Skin epidermis (tissue), 12 donors: Measurements from ENCODE around the gene SWT1.

ENCODE experiments used
- H3K27ac ChIP-seq, 21 experiments: fragments of 200-600 bp; sonication (generic) in 11 of 21; one replicate each; pipeline ENCODE4 v1.5.0; 2020; ENCODE audit warnings: mild to moderate bottlenecking in 3 of 21, inconsistent platforms in 2 of 21, moderate library complexity in 2 of 21
- H3K4me3 ChIP-seq, 7 experiments: fragments of 200-600 bp; sonication (generic) in 2 of 7; one replicate each; pipeline ENCODE4 v1.5.0; 2020; ENCODE audit warnings: inconsistent platforms in 2 of 7, mild to moderate bottlenecking in 2 of 7, moderate library complexity in 1 of 7

Gene SWT1

GRCh38 chr1:185156854-185157598 lies at the start of gene SWT1, which contains the start of gene TRMT1L:
TSS of gene SWT1 (plus strand) at chr1:185157167. CDS start at chr1:185160842, 3,675 bp downstream.
TSS of gene TRMT1L (minus strand) at chr1:185156953. CDS start at chr1:185156712, 241 bp downstream.
- H3K27ac ChIP-seq: peak within 1 kb of the TSS; percentile 76 to 99 (median 98)
- H3K4me3 ChIP-seq: peak within 1 kb of the TSS; percentile 53 to 94 (median 82)

GRCh38 chr1:185108321-185108720 lies 48.6 kb upstream of the SWT1 start:
- H3K27ac ChIP-seq: no peak overlapping the region
- H3K4me3 ChIP-seq: no peak overlapping the region

DNA sequence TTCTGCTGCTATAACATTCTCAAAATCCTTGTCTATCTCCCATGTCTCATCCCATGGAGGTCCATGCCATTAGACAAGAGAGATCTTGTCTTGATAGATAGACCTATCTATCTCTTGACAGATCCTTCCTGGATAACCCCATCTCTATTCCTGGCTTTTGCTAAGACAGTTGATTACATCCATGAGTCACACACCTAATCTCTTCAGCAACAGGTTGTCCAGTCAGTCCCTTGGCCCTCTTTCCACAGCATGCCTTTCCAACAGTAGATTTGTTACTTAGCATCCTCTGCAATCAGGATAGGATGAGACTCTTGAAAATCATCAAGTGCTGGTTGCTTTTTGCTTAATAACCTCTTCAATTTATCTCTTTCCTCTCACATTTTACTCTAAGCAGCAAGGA lies 46.8 kb upstream of the SWT1 start:
- H3K4me3 ChIP-seq: no peak overlapping the region
- H3K27ac ChIP-seq: no peak overlapping the region

DNA sequence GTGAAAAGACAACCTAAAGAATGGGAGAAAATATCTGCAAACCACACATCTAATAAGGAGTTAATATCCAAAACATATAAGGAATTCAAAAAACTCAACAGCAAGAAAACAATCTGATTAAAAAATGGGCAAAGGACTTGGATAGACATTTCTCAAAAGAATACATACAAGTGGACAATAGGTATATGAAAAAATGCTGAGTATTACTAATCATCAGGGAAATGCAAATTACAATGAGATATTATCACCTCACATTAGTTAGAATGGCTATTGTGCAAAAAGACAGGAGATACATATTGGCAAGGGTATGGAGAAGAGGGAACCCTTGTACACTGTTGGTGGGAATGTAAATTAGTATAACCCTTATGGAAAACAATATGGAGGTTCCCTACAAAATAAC lies 45.1 kb upstream of the SWT1 start:
- Histone ChIP-seq H3K27ac (no peak overlapping the region), H3K4me3 (no peak overlapping the region)

DNA sequence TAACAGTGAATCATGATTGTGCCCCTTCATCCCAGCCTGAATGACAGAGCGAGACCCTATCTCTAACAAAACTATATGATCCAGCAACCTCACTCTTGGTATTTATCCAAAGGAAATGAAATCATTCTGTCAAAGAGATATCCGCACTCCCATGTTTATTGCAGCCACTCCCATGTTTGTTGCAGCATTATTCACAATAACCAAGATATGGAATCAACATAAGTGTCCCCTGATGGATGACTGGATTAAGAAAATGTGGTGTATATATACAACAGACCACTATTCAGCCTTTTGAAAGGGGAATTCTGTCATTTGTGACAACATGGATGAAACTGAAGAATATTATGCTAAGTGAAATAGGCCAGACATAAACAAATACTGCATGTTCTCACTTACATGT lies 44.6 kb upstream of the SWT1 start:
- no peak overlapping the region for H3K27ac ChIP-seq
- no peak overlapping the region for H3K4me3 ChIP-seq

DNA sequence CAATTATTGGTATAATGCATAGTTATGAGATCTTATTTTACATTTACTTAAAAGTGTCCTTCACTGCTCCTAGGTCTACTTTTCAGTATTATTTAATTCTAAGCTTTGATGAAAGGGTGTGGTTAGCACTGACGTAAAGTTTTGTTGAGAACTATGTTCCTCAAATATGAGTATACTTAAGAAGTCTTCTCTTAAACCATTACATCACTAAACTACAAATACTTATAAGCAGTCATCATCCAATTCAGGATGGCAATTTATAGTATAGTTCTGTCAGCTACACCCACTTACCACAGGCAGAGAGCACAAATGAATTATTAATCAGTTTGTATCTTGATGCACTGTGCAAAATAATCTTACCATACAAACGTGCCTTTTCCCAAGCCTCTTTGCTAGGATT lies 27.3 kb upstream of the SWT1 start:
- Histone ChIP-seq H3K27ac (no peak overlapping the region), H3K4me3 (no peak overlapping the region)

GRCh38 chr1:185132534-185132933 lies 24.4 kb upstream of the SWT1 start:
- Histone ChIP-seq H3K27ac (no peak overlapping the region), H3K4me3 (no peak overlapping the region)

DNA sequence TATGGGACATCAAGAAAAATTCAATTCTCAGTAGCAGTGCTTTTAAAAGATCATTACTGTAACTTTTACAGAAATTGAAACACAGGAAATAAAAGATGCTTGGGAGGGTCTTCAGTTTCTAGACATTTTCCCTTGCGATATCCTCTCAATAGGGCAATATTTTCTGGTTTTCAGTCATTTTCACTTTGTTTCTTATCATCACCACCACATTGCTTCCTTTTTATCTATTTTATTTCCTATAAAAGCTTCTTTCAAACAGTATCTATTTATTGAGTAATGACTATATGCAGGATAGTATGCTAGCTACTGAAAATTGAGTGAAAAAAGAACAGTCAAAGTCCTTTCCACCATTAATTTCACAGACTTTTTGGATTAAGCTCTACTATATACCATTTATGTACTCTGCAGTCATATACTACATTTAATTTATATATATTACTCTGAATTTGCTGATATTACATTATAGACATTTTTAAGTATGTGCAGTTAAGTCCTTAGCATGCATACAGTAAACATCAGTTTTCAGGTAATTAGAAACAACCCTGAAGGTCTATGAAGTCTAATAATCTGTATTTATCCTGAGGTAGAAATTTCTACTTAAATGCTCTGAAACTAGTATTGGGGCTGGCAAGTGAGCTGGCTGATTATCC lies 18.9 kb upstream of the SWT1 start:
- H3K27ac ChIP-seq: no peak overlapping the region

GRCh38 chr1:185139246-185139645 lies 17.7 kb upstream of the SWT1 start:
- no peak overlapping the region for H3K27ac ChIP-seq
- H3K4me3 ChIP-seq: no peak overlapping the region

More for the DNA sequence above, 18.9 kb upstream of the SWT1 start:
- H3K4me3 ChIP-seq: no peak overlapping the region

- Histone ChIP-seq H3K4me3 (no peak overlapping the region), H3K27ac (no peak overlapping the region)
These were observed 12.7 kb upstream of the SWT1 start for GRCh38 chr1:185144233-185144632.

DNA sequence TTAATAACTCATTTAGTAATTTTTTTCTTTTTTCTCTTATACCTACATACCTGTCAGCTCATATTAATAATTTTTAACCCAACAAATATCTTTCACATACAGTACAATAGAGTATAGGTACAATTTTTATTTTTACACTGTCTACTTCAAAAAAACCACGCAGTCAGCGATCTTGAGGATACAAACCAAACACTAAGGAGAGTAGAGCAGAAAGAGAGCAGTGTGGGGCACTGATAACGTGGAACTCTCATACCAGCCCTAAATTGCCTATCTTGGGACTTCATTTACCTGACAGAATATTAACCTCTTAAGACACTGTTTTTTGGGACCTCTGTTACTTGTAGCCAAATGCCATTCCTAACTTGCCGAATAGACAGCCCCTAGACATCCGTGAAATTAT lies 5.8 kb upstream of the SWT1 start:
- no peak overlapping the region for H3K27ac ChIP-seq
- no peak overlapping the region for H3K4me3 ChIP-seq

DNA sequence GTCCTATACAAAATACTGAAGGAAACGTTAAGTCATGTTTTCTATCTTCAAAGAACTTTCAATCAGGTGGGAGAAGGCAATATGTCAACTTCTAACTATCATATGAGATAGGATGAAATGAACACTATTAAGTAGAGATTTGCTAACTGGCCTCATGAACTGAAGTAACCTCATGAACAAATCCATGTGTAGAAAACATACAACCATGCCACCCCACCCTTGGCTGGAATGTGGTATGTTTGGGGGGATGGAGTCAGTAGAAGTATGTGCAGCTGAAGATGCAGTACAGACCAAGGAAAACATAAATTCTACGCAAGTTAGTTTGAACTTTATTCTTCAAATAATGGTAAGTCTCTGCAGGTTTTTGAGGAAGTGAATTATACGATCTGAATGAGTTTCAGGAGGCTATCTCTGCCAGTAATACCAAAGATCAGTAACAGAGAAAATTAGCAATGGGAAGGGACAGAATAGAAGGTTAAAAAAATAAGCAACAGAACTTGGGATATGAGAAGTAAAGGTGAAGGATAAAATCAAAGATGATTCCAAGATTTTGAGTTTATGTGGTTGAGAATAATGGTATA lies 4.7 kb upstream of the SWT1 start:
- Histone ChIP-seq H3K27ac (no peak overlapping the region), H3K4me3 (no peak overlapping the region)

DNA sequence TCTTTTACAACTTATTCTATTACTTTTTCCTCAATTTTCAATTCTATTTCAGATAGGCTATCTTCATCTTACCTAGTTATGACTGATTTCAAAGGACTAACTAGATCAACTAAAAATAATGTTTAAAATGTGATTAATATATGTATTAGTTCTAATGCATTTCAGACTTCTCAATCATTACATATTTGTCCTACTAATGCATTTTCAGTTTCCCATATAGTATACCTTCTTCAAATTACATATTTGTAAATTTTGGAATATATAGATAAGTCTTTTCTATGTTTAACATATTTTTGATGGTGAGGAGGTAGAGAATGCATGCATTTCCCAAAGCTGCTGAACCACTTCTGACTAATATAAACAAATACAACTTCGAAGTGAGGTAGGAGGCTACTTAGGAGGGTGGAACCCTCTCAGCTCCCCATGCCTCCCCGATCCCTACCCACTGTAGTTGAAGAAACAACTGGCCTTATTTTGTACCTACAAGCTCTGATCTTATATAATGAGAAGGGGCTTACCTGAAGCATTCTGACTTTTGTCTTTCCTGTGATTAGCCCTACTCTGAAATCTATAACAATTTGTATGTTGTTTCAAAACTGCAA lies 2.0 kb upstream of the SWT1 start:
- Histone ChIP-seq H3K4me3 (peak overlapping the region in 1 of 7 experiments; percentile 94), H3K27ac (peak overlapping the region in 11 of 21 experiments; percentile 86 to 99 (median 98))

DNA sequence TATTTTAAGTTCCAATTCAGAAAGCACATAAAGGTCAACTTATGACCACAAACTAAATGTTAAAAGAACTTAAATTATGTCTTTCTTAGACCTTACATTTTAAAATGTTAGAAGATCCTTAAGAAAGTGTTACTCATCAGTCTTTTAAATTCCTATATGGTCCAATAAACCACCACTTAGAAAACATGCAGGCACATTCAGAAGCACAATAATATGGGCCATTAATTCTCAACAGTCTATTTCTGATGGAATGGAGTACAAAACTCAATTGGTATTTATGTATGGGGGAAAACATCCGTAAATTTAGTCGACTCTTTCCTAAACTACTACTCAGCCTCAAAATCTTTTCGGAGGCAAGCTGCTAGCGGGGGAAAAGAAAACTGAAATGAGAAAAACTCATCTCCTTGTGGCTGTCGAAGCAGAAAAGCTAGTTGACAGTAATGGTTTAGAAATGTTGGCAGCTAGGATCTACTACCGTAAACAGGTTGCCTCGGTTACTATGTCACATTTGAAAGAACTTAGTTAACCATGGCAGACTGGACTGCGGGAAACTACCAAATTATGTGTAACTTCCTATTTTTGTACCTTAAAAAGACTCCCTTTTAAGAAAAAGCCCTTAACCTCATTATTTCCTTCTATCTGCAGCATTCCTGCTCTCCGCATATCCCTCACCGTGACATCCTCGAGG lies 1.2 kb upstream of the SWT1 start:
- H3K27ac ChIP-seq: peak overlapping the region; percentile 76 to 99 (median 98)
- H3K4me3 ChIP-seq: peak overlapping the region; percentile 53 to 94 (median 82)

GRCh38 chr1:185156288-185156853 lies 596 bp upstream of the SWT1 start:
- peak overlapping the region; percentile 76 to 99 (median 98) for H3K27ac ChIP-seq

GRCh38 chr1:185157599-185158412 lies 839 bp downstream of the SWT1 start:
- Histone ChIP-seq H3K27ac (peak overlapping the region; percentile 59 to 99 (median 98)), H3K4me3 (peak overlapping the region; percentile 53 to 94 (median 82))

More at GRCh38 chr1:185156288-185156853, 596 bp upstream of the SWT1 start:
- peak overlapping the region; percentile 53 to 94 (median 82) for H3K4me3 ChIP-seq

GRCh38 chr1:185158800-185159199 lies 1.8 kb downstream of the SWT1 start:
- no peak overlapping the region for H3K4me3 ChIP-seq
- no peak overlapping the region for H3K27ac ChIP-seq

DNA sequence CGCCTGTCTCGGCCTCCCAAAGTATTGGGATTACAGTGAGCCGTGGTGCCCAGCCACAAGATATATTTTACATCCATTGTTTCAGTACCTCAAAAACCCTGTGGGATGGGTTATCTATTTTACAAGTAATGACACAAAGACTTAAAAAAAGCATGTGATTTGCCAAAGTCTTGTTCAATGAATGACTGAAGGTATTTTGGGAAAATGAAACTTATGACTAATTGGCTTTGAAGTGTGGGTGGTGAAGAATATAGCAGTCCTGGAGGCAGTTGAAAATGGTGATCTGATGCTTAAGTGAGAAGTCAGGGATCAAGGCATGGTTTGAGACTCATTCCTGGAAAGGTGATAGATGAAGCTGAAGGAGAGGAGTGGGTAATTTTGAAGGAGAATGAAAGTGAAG lies 3.0 kb downstream of the SWT1 start:
- Histone ChIP-seq H3K4me3 (no peak overlapping the region), H3K27ac (no peak overlapping the region)

DNA sequence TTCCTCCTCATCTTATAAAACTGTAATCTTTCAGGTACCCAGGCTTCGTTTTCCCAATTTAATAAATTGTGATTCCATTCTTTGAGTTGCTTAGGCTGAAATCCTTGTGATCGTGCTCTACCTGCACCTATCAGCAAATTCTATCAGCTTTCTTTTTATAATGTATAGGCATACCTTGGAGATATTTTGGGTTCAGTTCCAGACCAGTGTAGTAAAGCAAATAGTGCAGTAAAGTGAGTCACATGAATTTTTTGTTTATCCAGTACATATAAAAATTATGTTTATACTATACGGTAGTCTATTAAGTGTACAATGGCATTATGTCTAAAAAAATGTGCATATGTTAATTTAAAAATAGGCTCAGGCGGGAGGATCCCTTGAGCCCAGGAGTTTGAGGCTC lies 5.5 kb downstream of the SWT1 start:
- Histone ChIP-seq H3K27ac (no peak overlapping the region), H3K4me3 (no peak overlapping the region)
